H7 (cell line): Measurements from ENCODE around the gene CHMP3. TPM values are rescaled to one million over a fixed set of nuclear protein-coding genes. Genes with fewer than 3 reads are reported as not detected.

Source experiments
- DNase-seq: peaks from one replicate; pipeline ENCODE4 v3.0.0; 2012
- H3K27me3 ChIP-seq: 2 replicates; pipeline ENCODE4 v1.6.0; 2011; ENCODE audit warnings: mild to moderate bottlenecking, low read length; ENCODE audit not compliant: control insufficient read depth, insufficient read depth
- H3K36me3 ChIP-seq: replicated peaks from 2 replicates; pipeline ENCODE4 v1.5.1; 2011; ENCODE audit warnings: low read length; ENCODE audit not compliant: control insufficient read depth, insufficient read depth
- H3K4me3 ChIP-seq: 2 replicates; pipeline ENCODE4 v1.5.1; 2011; ENCODE audit warnings: low read depth, mild to moderate bottlenecking, control low read depth, low read length, moderate library complexity; ENCODE audit not compliant: insufficient read depth
- total RNA-seq: library from RNA; depleted of rRNA; stranded (reverse); fragments of >200 nt; shearing (Covaris generic); gene quantifications from 2 replicates; pipeline ENCODE4 v1.2.3, GENCODE V29; 2014

CHMP3 gene
- total RNA-seq, 1 experiment from 2014 or later, result 12.6 TPM

GRCh38 chr2:86482034-86482433, 81.2 kb downstream of the CHMP3 start:
- DNase-seq, result no peak
- Histone ChIP-seq H3K27me3 (no peaks in the 10 kb centered on the region), H3K4me3 (no peak overlapping the region), H3K36me3 (peaks cover 19% of the 10 kb centered on the region)

- H3K4me3 ChIP-seq, result no peak overlapping the region
- H3K27me3 ChIP-seq, result no peaks in the 10 kb centered on the region
- DNase-seq, result no peak
- H3K36me3 ChIP-seq, result peaks cover 14% of the 10 kb centered on the region
Observed at GRCh38 chr2:86480105-86480504, 83.1 kb downstream of the CHMP3 start.

DNA sequence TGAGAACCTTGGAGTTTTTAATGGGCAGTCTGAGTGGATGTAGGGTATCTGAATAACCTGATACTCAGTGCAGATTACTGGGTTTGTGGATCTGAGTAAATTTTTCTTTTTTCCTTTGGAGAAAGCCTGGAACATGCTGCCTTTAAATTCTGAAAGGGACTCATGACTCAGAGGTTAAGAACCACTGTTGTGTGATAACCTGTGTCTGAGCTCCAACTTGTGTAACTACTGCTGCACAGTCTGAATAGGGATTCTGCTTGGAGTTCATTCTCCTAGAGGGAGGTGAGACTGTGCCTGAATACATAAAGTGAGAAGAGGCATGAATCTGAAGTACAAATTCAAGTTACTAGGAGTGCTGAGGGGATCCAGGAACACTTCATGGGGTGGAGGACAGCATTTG, 85.9 kb downstream of the CHMP3 start:
- Histone ChIP-seq H3K4me3 (no peak overlapping the region), H3K27me3 (no peaks in the 10 kb centered on the region), H3K36me3 (peaks cover 5% of the 10 kb centered on the region)
- DNase-seq, result no peak

GRCh38 chr2:86476918-86477317, 86.3 kb downstream of the CHMP3 start:
- no peak overlapping the region for H3K4me3 ChIP-seq
- H3K27me3 ChIP-seq, result no peaks in the 10 kb centered on the region
- peaks cover 2% of the 10 kb centered on the region for H3K36me3 ChIP-seq
- no peak for DNase-seq

DNA sequence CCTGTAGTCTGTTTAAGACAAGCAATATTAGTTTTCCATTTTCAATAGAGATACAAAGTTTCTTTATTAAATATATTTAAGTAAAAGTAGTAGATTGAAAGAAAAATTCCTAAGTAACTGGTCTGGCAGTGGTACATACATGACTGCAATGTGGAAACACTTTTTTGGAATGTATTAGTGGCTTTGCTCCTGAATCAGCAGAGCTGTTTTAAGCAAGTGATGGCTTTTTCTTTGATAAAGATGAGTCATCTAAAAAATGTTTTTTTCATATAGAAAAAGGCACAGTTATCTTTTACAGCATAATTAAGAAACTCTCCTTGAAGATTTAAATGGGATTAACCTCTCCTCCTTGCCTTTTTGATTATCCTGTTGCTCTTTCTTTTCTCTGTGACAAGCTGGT, 87.2 kb downstream of the CHMP3 start:
- Histone ChIP-seq H3K27me3 (no peaks in the 10 kb centered on the region), H3K36me3 (peaks cover 2% of the 10 kb centered on the region), H3K4me3 (no peak overlapping the region)
- DNase-seq, result no peak

DNA sequence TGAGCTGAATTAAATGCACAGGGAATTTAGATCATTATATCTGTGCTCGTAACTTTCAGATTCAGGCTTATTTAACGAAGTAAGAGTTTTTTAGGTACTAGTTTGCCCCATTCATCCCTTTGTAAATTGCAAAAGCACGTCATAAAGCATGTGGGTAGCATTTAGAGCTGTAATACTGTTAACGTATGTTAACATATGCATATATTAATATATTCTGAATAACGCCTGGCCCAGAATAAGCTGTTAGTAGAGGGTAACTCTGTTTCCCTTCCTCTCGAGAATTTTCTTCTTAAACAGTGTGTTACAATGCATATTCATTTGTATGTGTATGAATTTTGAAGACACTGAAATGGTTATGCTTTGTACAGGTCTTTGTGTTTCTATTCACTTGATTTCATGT, 91.6 kb downstream of the CHMP3 start:
- H3K4me3 ChIP-seq, result no peak overlapping the region
- no peak for DNase-seq
- H3K27me3 ChIP-seq, result no peaks in the 10 kb centered on the region
- H3K36me3 ChIP-seq, result peaks cover 4% of the 10 kb centered on the region

GRCh38 chr2:86470890-86471289, 92.4 kb downstream of the CHMP3 start:
- H3K36me3 ChIP-seq, result peaks cover 4% of the 10 kb centered on the region
- no peak overlapping the region for H3K4me3 ChIP-seq
- DNase-seq, result no peak
- H3K27me3 ChIP-seq, result no peaks in the 10 kb centered on the region

DNA sequence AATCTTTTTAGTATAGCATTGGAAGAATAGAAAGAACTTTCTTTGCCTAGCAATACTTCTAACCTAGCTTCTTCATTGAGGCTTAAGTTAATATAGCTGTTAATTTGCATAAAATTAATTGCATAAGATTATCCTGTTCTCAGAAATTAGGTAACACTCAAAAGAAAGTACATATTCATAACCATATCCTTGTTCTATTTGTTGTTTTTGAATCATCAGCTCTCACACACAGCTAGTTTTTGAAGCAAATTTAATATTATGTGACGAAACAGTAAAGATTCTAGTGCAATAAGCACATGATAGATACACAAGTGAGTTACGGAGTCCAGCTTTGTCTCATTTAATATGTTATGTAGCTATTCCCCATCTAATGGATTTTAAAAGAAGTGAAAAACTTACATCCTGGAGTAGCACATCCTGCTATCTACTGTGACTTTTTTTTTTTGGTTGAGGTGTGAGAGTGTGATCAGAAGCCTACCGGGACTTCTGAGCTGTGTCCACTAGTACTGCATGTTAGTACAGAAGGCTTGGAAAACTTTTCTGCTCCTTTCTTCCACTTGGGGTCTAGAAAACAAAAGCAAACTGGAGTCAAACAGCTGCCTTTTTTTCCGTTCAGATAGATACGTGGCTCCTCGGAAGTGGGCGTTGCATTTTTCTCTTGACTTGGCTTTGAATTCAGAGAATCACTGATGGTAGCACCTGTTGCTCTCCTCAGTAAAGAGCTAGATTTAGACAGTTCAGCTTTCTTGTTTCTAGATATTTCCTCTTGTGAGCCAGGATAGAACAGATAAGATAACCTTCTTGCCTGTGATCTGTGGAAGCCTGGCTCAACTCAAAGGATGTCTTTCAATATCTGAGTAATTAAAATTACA, 94.8 kb downstream of the CHMP3 start:
- H3K36me3 ChIP-seq, result peaks cover 9% of the 10 kb centered on the region
- no peak overlapping the region for H3K4me3 ChIP-seq
- no peak for DNase-seq
- H3K27me3 ChIP-seq, result no peaks in the 10 kb centered on the region

DNA sequence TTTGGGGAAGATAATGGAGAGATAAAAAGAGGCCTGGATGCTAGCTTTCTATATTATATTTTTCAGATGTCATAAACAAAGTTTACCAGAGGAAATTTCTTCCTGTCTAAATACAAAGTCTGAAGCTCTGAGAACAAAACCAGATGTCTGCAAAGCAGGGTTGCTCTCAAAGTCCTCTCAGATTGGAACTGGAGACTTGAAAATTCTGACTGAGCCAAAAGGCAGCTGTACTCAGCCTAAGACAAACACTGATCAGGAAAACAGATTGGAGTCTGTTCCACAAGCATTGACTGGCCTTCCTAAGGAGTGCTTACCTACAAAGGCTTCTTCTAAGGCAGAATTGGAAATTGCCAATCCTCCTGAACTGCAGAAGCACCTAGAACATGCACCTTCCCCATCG, 96.9 kb downstream of the CHMP3 start:
- Histone ChIP-seq H3K36me3 (peaks cover 9% of the 10 kb centered on the region), H3K27me3 (no peaks in the 10 kb centered on the region), H3K4me3 (no peak overlapping the region)
- DNase-seq, result no peak

DNA sequence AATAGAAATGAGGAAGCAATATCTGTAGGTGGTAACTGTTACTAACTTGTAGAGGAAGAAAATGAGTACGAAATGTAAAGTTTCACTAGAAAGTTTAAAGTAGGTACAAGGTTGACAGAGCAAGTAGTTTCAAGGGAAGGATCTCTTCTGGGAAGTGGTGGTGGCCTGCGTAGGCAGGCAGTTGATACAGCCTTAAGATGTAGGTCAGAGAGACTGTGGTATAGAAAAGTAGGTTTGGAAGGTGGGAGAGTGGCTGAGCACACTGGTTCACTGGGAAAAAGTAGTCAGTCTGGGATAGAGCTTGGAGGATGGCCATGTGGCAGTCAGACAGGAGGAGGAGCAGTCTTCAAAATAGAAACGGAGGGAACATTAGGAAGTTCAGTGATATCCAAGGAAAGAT, 98.6 kb downstream of the CHMP3 start:
- Histone ChIP-seq H3K27me3 (no peaks in the 10 kb centered on the region), H3K36me3 (peaks cover 11% of the 10 kb centered on the region), H3K4me3 (no peak overlapping the region)
- no peak for DNase-seq

DNA sequence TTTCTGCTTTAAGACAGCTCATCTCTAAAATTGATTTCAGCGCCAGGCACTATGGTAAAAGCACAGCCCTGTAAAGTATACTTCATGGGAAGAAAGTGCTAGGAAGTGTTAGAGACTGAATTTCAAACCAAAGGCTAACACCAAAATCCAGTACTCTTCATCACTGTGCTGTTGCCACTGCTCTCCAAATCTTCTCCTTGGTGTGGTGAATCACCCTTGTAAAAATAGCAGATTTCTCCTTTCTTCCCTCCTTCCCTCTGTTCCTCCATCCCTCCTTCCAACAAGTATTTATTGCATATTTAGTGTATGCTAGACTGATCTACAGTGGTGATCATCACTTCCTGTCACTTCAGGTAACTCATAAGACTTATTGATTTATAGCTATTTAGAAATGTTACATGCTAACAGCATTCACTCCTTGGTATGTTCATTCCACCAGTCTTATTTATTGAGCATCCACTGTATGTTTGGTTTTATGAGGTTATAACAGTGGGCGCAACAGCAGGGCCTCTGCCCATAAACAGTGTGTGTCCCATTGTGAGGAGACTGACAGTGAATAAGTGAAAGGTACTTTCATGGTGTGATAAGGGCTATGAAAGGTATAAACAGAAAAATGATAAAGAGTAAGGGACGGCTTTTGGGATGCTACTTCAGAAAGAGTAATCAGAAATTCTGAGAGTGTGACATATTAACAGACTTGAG, 102.0 kb downstream of the CHMP3 start:
- Histone ChIP-seq H3K4me3 (no peak overlapping the region), H3K36me3 (peaks cover 11% of the 10 kb centered on the region), H3K27me3 (no peaks in the 10 kb centered on the region)
- DNase-seq, result no peak

GRCh38 chr2:86455181-86455580, 108.1 kb downstream of the CHMP3 start:
- H3K4me3 ChIP-seq, result no peak overlapping the region
- peaks cover 2% of the 10 kb centered on the region for H3K36me3 ChIP-seq
- DNase-seq, result no peak
- no peaks in the 10 kb centered on the region for H3K27me3 ChIP-seq

DNA sequence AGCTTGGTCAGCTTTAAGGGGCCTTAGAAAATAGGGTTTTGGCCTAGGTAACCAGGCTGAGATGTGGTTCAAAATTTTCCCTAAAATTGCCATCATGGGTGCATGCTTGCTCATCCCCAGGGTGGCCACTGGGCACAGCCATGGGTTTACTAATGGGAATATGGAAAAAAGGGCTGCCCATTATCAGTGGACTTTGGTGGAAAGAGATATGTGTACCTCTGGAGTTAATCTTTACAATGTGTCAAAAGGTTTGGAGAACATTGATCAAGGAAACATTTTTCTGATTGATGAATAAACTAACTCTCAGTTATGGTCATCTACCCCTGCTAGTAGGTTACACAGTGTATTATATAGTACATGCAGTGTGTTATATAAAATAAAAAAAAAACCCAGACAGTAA, 109.0 kb downstream of the CHMP3 start:
- Histone ChIP-seq H3K4me3 (no peak overlapping the region), H3K27me3 (no peaks in the 10 kb centered on the region), H3K36me3 (peaks cover 2% of the 10 kb centered on the region)
- no peak for DNase-seq

- DNase-seq, result no peak
- H3K36me3 ChIP-seq, result peaks cover 2% of the 10 kb centered on the region
- no peaks in the 10 kb centered on the region for H3K27me3 ChIP-seq
- no peak overlapping the region for H3K4me3 ChIP-seq
Observed at GRCh38 chr2:86453836-86454235, 109.4 kb downstream of the CHMP3 start.
